Bronchial epithelial cell (primary cell): ENCODE results near the gene CFHR1. TPM values are rescaled to one million over a fixed set of nuclear protein-coding genes. Genes with fewer than 3 reads are reported as not detected.
"Not testable (repeated sequence)": the region's sequence is repeated elsewhere in the genome, so short reads cannot be mapped to it uniquely, and the experiment has no call there.

Source experiments
- DNase-seq: peaks from one replicate; pipeline ENCODE4 v3.0.0-alpha.2; 2010; ENCODE audit warnings: low read depth
- FAIRE-seq: peaks from 2 replicates; lab custom pipeline; 2011; peaks lifted over from hg19 to GRCh38; lab: Jason Lieb, UNC
- H3K27me3 ChIP-seq: 2 replicates; pipeline ENCODE4 v1.5.1; 2011; ENCODE audit warnings: low read length; ENCODE audit not compliant: control insufficient read depth, insufficient read depth
- H3K36me3 ChIP-seq: 2 replicates; pipeline ENCODE4 v1.5.1; 2011; ENCODE audit warnings: low read length; ENCODE audit not compliant: control insufficient read depth, insufficient read depth
- H3K4me3 ChIP-seq: 2 replicates; pipeline ENCODE4 v1.5.1; 2011; ENCODE audit warnings: mild to moderate bottlenecking, low read depth, low read length, control low read depth
- total RNA-seq: library from RNA; depleted of rRNA; stranded (reverse); fragments of >200 nt; gene quantifications from 2 replicates; pipeline ENCODE4 v1.2.1, GENCODE V29; 2014
- TF ChIP-seq, protein P1 (sequence below): IDR thresholded peaks from 2 replicates; pipeline ENCODE4 v1.5.1; 2011; ENCODE audit warnings: mild to moderate bottlenecking, moderate library complexity, low read length, control low read depth, inconsistent platforms; ENCODE audit not compliant: insufficient read depth, severe bottlenecking

The CFHR1 gene
- total RNA-seq, result not detected in 2 replicates

DNA sequence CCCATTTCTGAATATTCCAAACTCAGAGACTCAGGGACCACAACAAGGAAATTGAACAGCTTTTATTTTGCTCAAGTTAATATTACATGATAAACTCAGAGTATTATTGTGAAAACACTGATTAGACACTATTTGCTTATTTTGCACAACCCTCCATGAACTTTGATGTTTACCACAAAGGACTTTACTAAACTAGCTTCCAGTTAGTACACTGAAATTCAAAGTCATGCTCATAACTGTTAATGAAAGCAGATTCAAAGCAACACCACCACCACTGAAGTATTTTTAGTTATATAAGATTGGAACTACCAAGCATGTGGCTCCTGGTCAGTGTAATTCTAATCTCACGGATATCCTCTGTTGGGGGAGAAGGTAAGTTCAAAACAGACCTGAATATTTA, at the start of gene CFHR1:
TSS of gene CFHR1 (plus strand) at position 201 of the 400 bp plus-strand sequence. CDS start at position 315, 114 bp downstream.
- not testable (repeated sequence) for FAIRE-seq, DNase-seq, H3K4me3 ChIP-seq, H3K36me3 ChIP-seq, H3K27me3 ChIP-seq

DNA sequence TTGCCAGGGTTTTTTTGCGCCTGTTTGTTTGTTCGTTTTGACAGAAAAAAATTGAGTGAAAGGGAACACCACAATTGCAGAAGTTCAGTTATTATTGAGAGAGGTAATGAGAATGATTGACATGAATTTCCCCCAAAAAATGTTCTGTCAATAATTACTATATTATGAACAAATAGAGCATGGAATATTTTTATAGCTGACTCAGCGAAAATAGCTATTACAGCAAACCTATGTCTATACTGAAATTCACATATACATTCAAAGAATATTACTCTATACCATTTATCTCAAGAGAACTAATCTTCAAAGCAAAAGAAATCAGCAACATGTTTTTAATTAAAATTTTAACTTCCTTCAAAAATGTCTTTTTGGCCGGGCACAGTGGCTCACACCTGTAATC, 49.7 kb upstream of the CFHR1 start:
- H3K36me3 ChIP-seq, H3K27me3 ChIP-seq, DNase-seq, H3K4me3 ChIP-seq, FAIRE-seq: not testable (repeated sequence)

DNA sequence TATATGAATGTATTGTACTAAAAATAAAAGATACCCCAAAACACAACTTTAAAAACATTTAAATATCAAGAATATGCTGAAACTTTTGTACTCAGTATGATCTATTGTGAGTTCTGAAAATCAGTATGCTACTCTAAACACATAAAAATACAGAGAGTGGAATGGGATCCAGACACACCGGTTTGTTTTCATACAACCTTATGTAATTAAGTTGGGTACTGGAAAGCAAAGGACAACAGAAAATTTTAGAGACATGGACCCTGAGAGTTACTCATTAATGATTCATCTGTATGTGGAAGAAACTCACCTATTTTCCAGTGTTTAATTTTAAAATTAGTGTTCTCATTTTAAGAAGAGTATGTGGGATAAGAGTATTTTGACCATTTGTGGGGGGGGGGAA, 45.8 kb upstream of the CFHR1 start:
- Histone ChIP-seq H3K27me3 (no peaks in the 10 kb centered on the region), H3K4me3 (no peak overlapping the region), H3K36me3 (no peaks in the 10 kb centered on the region)
- TF ChIP-seq, protein P1, sequence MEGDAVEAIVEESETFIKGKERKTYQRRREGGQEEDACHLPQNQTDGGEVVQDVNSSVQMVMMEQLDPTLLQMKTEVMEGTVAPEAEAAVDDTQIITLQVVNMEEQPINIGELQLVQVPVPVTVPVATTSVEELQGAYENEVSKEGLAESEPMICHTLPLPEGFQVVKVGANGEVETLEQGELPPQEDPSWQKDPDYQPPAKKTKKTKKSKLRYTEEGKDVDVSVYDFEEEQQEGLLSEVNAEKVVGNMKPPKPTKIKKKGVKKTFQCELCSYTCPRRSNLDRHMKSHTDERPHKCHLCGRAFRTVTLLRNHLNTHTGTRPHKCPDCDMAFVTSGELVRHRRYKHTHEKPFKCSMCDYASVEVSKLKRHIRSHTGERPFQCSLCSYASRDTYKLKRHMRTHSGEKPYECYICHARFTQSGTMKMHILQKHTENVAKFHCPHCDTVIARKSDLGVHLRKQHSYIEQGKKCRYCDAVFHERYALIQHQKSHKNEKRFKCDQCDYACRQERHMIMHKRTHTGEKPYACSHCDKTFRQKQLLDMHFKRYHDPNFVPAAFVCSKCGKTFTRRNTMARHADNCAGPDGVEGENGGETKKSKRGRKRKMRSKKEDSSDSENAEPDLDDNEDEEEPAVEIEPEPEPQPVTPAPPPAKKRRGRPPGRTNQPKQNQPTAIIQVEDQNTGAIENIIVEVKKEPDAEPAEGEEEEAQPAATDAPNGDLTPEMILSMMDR, result no peak
- DNase-seq, result no peak
- FAIRE-seq, result no peak

DNA sequence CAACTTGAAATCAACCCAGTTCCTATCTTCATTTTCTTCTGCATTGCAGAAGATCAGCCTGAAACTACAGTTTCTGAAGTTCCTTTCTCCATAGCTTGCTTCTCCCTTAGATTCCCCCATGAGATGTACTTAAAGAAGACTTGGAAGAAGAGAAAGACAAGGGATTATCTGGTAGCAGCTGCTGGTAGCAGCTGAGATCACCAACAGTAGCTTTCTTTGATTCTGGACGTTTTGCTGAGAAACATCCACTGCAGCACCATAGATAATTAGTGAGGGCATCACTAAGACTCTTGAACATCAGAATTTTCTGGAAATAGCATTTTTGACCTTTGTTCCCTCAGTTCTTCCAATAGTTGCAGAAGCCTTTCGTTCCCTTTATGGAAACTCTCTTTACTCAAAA, 45.4 kb upstream of the CFHR1 start:
- DNase-seq, result no peak

DNA sequence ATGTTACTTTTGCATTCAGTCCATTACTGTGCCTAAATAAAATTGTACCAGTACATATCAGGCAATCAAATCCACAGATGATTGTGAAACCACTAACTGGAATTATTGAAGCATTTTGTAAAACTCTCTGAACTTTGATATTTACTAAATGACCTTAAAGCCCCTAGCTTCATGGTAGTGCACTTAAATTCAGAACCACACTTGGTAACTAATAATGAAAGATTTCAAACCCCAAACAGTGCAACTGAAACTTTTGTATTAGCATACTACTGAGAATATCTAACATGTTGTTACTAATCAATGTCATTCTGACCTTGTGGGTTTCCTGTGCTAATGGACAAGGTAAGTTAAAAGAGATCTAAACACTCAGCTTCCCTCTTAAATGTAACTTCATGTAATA, 44.9 kb upstream of the CFHR1 start, which contains the start of gene CFHR3:
TSS of gene CFHR3 (plus strand) at position 238 of the 400 bp plus-strand sequence. CDS start at position 285, 47 bp downstream.
- TF ChIP-seq, protein P1, result no peak
- DNase-seq (no peak), FAIRE-seq (no peak)
- Histone ChIP-seq H3K4me3 (no peak within 1 kb of the TSS), H3K27me3 (no peaks in the 10 kb centered on the region), H3K36me3 (no peaks in the 10 kb centered on the region)

More for the DNA sequence above, 45.4 kb upstream of the CFHR1 start:
- FAIRE-seq, result no peak
- H3K36me3 ChIP-seq, result no peaks in the 10 kb centered on the region
- H3K4me3 ChIP-seq, result no peak overlapping the region
- H3K27me3 ChIP-seq, result no peaks in the 10 kb centered on the region
- TF ChIP-seq, protein P1, result no peak

DNA sequence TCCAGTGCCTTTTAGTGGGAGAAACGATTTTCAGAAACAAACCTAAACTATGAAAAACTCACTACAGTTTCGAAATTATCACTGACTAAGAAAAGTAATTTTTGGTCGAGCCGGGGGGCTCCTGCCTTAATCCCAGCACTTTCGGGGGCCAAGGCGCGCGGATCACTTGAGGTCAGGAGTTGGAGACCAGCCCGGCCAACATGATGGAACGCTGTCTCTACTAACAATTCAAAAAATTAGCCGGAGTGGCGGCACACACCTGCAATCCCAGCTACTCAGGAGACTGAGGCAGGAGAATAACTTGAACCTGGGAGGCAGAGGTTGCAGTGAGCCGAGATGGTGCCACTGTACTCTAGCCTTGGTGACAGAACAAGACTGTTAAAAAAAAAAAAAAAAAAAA, 41.9 kb upstream of the CFHR1 start:
- Histone ChIP-seq H3K4me3 (no peak overlapping the region), H3K27me3 (no peaks in the 10 kb centered on the region), H3K36me3 (no peaks in the 10 kb centered on the region)
- DNase-seq (no peak), FAIRE-seq (no peak)
- TF ChIP-seq, protein P1, result no peak

DNA sequence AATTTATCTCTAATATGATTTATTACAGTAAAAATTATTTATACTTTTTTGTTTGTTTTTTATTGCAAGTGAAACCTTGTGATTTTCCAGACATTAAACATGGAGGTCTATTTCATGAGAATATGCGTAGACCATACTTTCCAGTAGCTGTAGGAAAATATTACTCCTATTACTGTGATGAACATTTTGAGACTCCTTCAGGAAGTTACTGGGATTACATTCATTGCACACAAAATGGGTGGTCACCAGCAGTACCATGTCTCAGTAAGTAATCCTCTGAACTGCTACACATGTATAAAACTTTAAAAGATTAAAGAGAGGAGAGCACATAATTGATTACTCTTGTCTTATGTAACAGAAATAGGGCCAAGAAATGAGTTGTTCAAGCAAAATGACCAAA, 40.4 kb upstream of the CFHR1 start:
- TF ChIP-seq, protein P1, result no peak
- H3K4me3 ChIP-seq, result no peak overlapping the region
- FAIRE-seq (no peak), DNase-seq (peak; percentile 2)
- no peaks in the 10 kb centered on the region for H3K27me3 ChIP-seq
- H3K36me3 ChIP-seq, result no peaks in the 10 kb centered on the region

DNA sequence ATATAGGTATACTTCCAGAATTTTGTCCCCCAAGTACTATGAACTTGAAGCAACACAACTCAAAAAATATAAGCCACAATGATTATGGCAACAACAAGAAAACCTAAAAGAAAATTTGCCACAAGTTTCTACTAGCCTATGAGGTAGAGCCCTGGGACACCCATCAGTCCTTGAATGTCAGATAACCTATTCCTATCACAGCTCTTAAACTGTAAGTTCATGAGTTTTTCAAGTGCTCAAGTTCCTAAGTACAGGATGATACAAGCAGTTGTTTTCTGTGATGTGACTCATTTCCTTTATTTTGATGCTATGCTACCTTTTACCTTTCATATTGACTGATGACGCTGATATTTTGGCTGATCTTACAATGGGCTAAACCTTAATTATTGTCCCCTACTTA, 28.3 kb upstream of the CFHR1 start:
- not testable (repeated sequence) for H3K4me3 ChIP-seq, FAIRE-seq, H3K36me3 ChIP-seq, H3K27me3 ChIP-seq
- DNase-seq, result peak; percentile 36

DNA sequence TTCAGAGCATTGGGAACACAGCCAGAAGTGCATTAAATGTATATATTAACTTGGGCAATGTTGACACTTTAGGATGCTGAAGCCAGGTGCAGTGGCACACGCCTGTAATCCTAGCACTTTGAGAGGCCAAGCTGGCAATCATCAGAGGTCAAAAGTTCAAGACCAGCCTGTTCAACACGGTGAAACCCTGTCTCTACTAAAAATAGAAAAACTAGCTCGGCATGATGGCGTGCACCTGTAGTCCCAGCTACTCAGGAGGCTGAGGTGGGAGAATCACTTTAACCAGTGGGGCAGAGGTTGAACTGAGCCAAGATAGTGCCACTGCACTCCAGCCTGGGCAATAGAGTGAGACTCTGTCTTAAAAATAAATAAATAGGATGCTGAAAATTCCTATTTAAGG, 25.4 kb upstream of the CFHR1 start:
- not testable (repeated sequence) for H3K27me3 ChIP-seq, H3K4me3 ChIP-seq, H3K36me3 ChIP-seq, FAIRE-seq, DNase-seq
